Activated CD8-positive, alpha-beta memory T cell treated with anti-CD3 and anti-CD28 coated beads for 48 hours (primary cell): ENCODE data around the gene RGL2.

ENCODE experiments used
- DNase-seq, 3 experiments: peaks; one replicate each; pipeline ENCODE4 v3.0.0-alpha.2; 2020; ENCODE audit warnings: low read depth in 2 of 3, low spot score in 2 of 3

RGL2 gene

GRCh38 chr6:33241968-33242367 lies 56.8 kb downstream of the RGL2 start:
- DNase-seq, result no peak
